ENCODE data around the gene RAB10.

Gene RAB10

DNA sequence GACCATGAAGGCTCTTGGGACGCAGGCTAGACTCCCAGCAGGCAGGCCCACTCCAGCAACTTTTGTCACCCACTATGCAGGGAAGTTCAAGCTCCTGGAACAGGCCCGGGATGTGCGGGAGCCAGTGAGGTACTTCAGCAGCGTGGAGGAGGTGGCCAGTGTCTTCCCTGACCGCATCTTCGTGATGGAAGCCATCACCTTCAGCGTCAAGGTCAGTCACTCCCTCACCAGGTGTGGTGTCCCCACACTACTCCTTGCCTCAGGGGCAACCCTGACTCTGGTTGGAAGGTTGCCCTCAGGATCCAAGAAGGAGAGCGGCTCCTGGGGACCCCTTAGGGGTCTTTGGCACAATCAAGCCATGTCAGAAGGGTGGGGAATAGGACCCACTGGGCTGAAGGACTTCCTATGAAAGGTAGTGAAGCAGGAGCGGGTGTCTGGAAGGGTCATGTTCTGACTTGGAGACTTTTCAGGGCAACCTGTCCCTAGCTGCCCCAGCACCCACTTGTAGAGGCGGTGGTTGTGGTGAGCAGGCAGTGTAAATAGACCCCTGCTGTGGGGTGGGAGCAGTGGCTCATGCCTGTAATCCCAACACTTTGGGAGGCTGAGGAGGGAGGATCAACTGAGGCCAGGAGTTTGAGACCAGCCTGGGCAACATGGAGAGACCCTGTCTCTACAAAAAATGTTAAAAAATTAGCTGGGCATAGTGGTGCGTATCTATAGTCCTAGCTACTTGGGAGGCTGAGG, 149.2 kb downstream of the RAB10 start:
- DNase-seq (ENCODE audit: low spot score): no peak
- H3K4me1 ChIP-seq (ENCODE audit: insufficient read depth, poor library complexity, severe bottlenecking): no peaks in the 10 kb centered on the region
- H3K27me3 ChIP-seq (ENCODE audit: insufficient read depth, poor library complexity, severe bottlenecking): no peaks in the 10 kb centered on the region
- no peaks in the 10 kb centered on the region for H3K36me3 ChIP-seq (ENCODE audit: low read depth)
- H3K9me3 ChIP-seq (ENCODE audit: severe bottlenecking): no peaks in the 10 kb centered on the region
- no peak for ATAC-seq (ENCODE audit: low read depth)
- TF ChIP-seq, protein P1, sequence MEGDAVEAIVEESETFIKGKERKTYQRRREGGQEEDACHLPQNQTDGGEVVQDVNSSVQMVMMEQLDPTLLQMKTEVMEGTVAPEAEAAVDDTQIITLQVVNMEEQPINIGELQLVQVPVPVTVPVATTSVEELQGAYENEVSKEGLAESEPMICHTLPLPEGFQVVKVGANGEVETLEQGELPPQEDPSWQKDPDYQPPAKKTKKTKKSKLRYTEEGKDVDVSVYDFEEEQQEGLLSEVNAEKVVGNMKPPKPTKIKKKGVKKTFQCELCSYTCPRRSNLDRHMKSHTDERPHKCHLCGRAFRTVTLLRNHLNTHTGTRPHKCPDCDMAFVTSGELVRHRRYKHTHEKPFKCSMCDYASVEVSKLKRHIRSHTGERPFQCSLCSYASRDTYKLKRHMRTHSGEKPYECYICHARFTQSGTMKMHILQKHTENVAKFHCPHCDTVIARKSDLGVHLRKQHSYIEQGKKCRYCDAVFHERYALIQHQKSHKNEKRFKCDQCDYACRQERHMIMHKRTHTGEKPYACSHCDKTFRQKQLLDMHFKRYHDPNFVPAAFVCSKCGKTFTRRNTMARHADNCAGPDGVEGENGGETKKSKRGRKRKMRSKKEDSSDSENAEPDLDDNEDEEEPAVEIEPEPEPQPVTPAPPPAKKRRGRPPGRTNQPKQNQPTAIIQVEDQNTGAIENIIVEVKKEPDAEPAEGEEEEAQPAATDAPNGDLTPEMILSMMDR (IDR thresholded peaks at IDR 0.05; ENCODE audit: poor library complexity, severe bottlenecking): no peak
- no peak overlapping the region for H3K27ac ChIP-seq (ENCODE audit: poor library complexity, severe bottlenecking)
- H3K4me3 ChIP-seq (ENCODE audit: severe bottlenecking): no peak overlapping the region

DNA sequence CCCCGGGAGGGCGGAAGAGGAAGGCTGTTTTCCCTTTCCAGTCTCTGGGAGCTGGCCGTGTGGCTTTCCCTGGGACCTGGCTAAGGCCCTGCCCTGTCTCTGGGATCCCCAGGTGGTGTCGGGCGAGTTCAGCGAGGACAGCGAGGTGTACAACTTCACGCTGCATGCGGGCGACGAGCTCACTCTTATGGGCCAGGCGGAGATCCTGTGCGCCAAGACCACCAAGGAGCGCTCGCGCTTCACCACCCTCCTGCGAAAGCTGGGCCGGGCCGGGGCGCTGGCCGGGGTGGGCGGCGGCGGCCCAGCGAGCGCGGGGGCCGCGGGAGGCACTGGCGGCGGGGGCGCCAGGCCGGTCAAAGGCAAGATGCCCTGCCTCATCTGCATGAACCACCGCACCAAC, 150.2 kb downstream of the RAB10 start:
- TF ChIP-seq, protein P1 (IDR thresholded peaks at IDR 0.05; ENCODE audit: poor library complexity, severe bottlenecking): no peak
- Histone ChIP-seq H3K27me3 (ENCODE audit: insufficient read depth, poor library complexity, severe bottlenecking) (no peaks in the 10 kb centered on the region), H3K4me1 (ENCODE audit: insufficient read depth, poor library complexity, severe bottlenecking) (no peaks in the 10 kb centered on the region), H3K36me3 (ENCODE audit: low read depth) (no peaks in the 10 kb centered on the region), H3K27ac (ENCODE audit: poor library complexity, severe bottlenecking) (no peak overlapping the region), H3K4me3 (ENCODE audit: severe bottlenecking) (no peak overlapping the region), H3K9me3 (ENCODE audit: severe bottlenecking) (no peaks in the 10 kb centered on the region)
- DNase-seq (ENCODE audit: low spot score) (no peak), ATAC-seq (ENCODE audit: low read depth) (no peak)

DNA sequence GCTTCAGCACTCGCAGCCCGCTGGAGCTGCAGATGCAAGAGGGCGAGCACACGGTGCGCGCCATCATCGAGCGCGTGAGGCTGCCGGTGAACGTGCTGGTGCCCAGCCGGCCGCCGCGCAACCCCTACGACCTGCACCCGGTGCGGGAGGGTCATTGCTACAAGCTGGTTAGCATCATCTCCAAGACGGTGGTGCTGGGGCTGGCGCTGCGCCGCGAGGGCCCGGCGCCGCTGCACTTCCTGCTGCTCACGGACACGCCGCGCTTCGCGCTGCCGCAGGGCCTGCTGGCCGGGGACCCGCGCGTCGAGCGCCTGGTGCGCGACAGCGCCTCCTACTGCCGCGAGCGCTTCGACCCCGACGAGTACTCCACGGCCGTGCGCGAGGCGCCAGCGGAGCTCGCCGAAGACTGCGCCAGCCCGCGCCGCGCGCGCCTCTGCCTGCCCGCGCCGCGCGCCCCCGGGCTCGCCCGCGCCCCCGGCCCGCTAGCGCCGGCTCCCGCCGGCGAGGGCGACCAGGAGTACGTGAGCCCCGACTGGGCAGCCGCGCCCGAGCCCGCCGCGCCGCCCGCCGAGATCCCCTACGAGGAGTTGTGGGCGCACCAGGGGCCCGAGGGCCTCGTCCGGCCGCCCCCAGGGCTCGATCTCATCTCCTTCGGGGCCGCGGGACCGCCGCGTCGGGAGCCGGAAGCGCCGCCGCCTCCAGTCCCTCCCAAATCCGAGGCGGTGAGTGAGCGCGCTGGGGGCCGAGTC, 150.8 kb downstream of the RAB10 start:
- no peaks in the 10 kb centered on the region for H3K4me1 ChIP-seq (ENCODE audit: insufficient read depth, poor library complexity, severe bottlenecking)
- no peaks in the 10 kb centered on the region for H3K36me3 ChIP-seq (ENCODE audit: low read depth)
- no peaks in the 10 kb centered on the region for H3K9me3 ChIP-seq (ENCODE audit: severe bottlenecking)
- no peaks in the 10 kb centered on the region for H3K27me3 ChIP-seq (ENCODE audit: insufficient read depth, poor library complexity, severe bottlenecking)
- TF ChIP-seq, protein P1 (IDR thresholded peaks at IDR 0.05; ENCODE audit: poor library complexity, severe bottlenecking): peak; percentile 82
- no peak overlapping the region for H3K27ac ChIP-seq (ENCODE audit: poor library complexity, severe bottlenecking)
- DNase-seq (ENCODE audit: low spot score) (no peak), ATAC-seq (ENCODE audit: low read depth) (peak; percentile 64)
- H3K4me3 ChIP-seq (ENCODE audit: severe bottlenecking): peak overlapping the region; percentile 40

DNA sequence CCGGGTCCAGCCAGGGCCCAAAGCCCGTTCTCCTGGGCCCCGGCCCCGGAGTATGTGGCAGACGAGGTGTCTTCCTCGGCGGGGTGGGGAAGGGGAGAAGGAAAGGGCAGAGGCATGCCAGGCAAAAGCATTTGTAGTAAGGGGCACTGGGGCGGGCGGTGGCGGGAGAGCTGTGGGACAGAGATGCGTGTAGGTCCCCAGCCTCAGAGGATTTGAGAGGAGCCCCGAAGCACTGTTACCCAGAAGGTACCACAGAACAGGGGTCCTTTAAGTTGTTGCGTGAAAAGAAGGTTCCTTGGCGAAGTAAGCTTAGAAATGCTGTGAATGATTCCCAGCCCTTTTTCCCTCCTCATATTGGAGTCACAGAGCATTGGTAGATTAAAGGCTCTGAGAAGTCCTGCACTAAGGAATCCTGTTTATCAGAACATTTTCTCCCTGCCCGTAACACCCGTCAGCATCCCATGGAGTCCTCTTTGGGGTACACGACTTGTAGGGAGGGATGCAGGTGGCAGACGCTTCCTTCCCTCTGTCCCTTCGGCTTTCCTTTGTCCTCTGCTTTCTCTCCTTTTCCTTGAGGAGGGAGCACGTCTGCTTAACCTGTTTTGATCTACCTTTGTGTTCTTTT, 151.5 kb downstream of the RAB10 start:
- Histone ChIP-seq H3K4me3 (ENCODE audit: severe bottlenecking) (peak overlapping the region; percentile 40), H3K27me3 (ENCODE audit: insufficient read depth, poor library complexity, severe bottlenecking) (no peaks in the 10 kb centered on the region), H3K27ac (ENCODE audit: poor library complexity, severe bottlenecking) (no peak overlapping the region), H3K36me3 (ENCODE audit: low read depth) (no peaks in the 10 kb centered on the region), H3K4me1 (ENCODE audit: insufficient read depth, poor library complexity, severe bottlenecking) (no peaks in the 10 kb centered on the region), H3K9me3 (ENCODE audit: severe bottlenecking) (no peaks in the 10 kb centered on the region)
- DNase-seq (ENCODE audit: low spot score) (no peak), ATAC-seq (ENCODE audit: low read depth) (no peak)
- TF ChIP-seq, protein P1 (IDR thresholded peaks at IDR 0.05; ENCODE audit: poor library complexity, severe bottlenecking): no peak
